IPS-NIHi7 (cell line): ENCODE measurements around the gene HSF4.

Experiments used
- DNase-seq: peaks from one replicate; pipeline ENCODE4 v3.0.0; 2012; ENCODE audit warnings: mixed read lengths; ENCODE audit errors: extremely low spot score

HSF4 gene

GRCh38 chr16:67184995-67185650 is 20.6 kb downstream of the HSF4 start:
- peak; percentile 79 for DNase-seq

GRCh38 chr16:67185651-67186134 is 21.1 kb downstream of the HSF4 start:
- DNase-seq = no peak

- no peak for DNase-seq
Observed at GRCh38 chr16:67186550-67186950, 22.0 kb downstream of the HSF4 start.

GRCh38 chr16:67187175-67187890 is 22.8 kb downstream of the HSF4 start:
- no peak for DNase-seq

- DNase-seq = no peak
Observed at GRCh38 chr16:67188323-67188722, 23.8 kb downstream of the HSF4 start.

GRCh38 chr16:67188798-67189197 is 24.3 kb downstream of the HSF4 start:
- no peak for DNase-seq

- DNase-seq = no peak
Observed at GRCh38 chr16:67190041-67190440, 25.5 kb downstream of the HSF4 start, which contains the start of gene EXOC3L1. Gene EXOC3L1 (minus strand): TSS chr16:67190136. CDS start chr16:67189676, 460 bp downstream.

- DNase-seq = no peak
Observed at GRCh38 chr16:67190448-67191399, 26.2 kb downstream of the HSF4 start.

GRCh38 chr16:67191411-67191994 is 27.0 kb downstream of the HSF4 start:
- no peak for DNase-seq

GRCh38 chr16:67191995-67192681 is 27.6 kb downstream of the HSF4 start, which contains the start of gene E2F4:
Gene E2F4 (plus strand): TSS chr16:67192155. CDS start chr16:67192228, 73 bp downstream.
- DNase-seq = peak; percentile 88

GRCh38 chr16:67192781-67193361 is 28.3 kb downstream of the HSF4 start:
- DNase-seq = no peak

- no peak for DNase-seq
Observed at GRCh38 chr16:67193536-67193935, 29.0 kb downstream of the HSF4 start.

GRCh38 chr16:67194260-67194659 is 29.7 kb downstream of the HSF4 start:
- no peak for DNase-seq

- no peak for DNase-seq
Observed at GRCh38 chr16:67195676-67196075, 31.1 kb downstream of the HSF4 start.

- DNase-seq = no peak
Observed at GRCh38 chr16:67196881-67197280, 32.3 kb downstream of the HSF4 start.

- no peak for DNase-seq
Observed at GRCh38 chr16:67197704-67198103, 33.2 kb downstream of the HSF4 start.

GRCh38 chr16:67198238-67198734 is 33.7 kb downstream of the HSF4 start:
- peak; percentile 72 for DNase-seq

- DNase-seq = peak; percentile 91
Observed at GRCh38 chr16:67199011-67199807, 34.7 kb downstream of the HSF4 start, which contains the start of gene ELMO3. Gene ELMO3 (plus strand): TSS chr16:67199131. CDS start chr16:67199327, 196 bp downstream.

- peak; percentile 84 for DNase-seq
Observed at GRCh38 chr16:67199808-67200198, 35.3 kb downstream of the HSF4 start.
